ENCODE data around the gene HAUS1.

DNA sequence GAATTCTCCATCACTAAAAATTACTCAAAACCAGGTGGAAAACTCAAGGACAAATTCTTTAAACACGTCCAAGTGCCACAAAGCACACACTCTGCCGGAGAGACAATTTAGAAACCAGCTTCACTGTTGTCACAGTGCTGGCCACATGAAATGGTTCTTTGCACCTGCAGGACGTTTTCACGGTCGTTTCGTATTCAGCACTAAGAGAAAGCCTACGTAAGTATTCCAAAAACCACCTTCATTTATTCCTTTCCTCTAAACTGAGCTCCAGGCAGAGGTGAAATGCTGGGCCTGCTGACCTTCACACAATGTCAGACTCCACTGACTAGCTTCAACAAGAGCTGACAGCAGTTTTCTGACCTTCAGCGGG lies 6.8 kb upstream of the HAUS1 start:
- TF ChIP-seq EZH2 (IDR thresholded peaks at IDR 0.05; ENCODE audit: borderline replicate concordance, insufficient read depth, low read length, poor library complexity, severe bottlenecking) (no peak), CTCF (IDR thresholded peaks at IDR 0.05; ENCODE audit: poor library complexity, severe bottlenecking) (no peak), EP300 (conservative IDR thresholded peaks at IDR 0.05; ENCODE audit: poor library complexity, severe bottlenecking) (no peak), POLR2AphosphoS5 (IDR thresholded peaks at IDR 0.05) (no peak), REST (IDR thresholded peaks at IDR 0.05; ENCODE audit: borderline replicate concordance) (no peak)
